Posterior vena cava (tissue), 2 donors: ENCODE results near the gene CLDN9. TPM values are rescaled to one million over a fixed set of nuclear protein-coding genes. Genes with fewer than 3 reads are reported as not detected.

ENCODE experiments used
- DNase-seq: peaks from one replicate; pipeline ENCODE4 v3.0.0-alpha.2; 2020; ENCODE audit warnings: low spot score
- intact Hi-C, 2 donors: fragments of 100-400 bp; cut with DNase I; formaldehyde crosslinking; loops; one replicate each; pipeline versions ENCODE4 v1.14.1 to v1.14.2; 2022 to 2023
- total RNA-seq, 2 donors: library from RNA; stranded (reverse); fragmentation: NEBNext Ultra II Directional; extraction: Animal tissue kit (Norgen Biotek cat#: 25700); gene quantifications; one replicate each; pipeline ENCODE4 v1.2.1, GENCODE V29; 2021
- donor health status: DM: yes; HTN: yes; CAD: no.
- donor health status: DM: yes; HTN: yes; CAD: no.

CLDN9 gene
- total RNA-seq, 2 donors from 2014 or later, result not detected

GRCh38 chr16:2973605-2974318 lies 39.0 kb upstream of the CLDN9 start:
- intact Hi-C loops, result no loop called here
- no peak for DNase-seq

- DNase-seq, result no peak
- intact Hi-C loops, result no loop called here
Observed at GRCh38 chr16:2974319-2975056, 38.2 kb upstream of the CLDN9 start.

- intact Hi-C loops, result no loop called here
- no peak for DNase-seq
Observed at GRCh38 chr16:2975161-2975795, 37.4 kb upstream of the CLDN9 start.

- intact Hi-C loops, result no loop called here
- no peak for DNase-seq
Observed at GRCh38 chr16:2976201-2976600, 36.5 kb upstream of the CLDN9 start.

- DNase-seq, result no peak
- intact Hi-C loops, result no loop called here
Observed at GRCh38 chr16:2976673-2977072, 36.0 kb upstream of the CLDN9 start.

- no peak for DNase-seq
- intact Hi-C loops, result no loop called here
Observed at GRCh38 chr16:2977440-2977839, 35.3 kb upstream of the CLDN9 start.

GRCh38 chr16:2979669-2980226 lies 33.0 kb upstream of the CLDN9 start:
- DNase-seq, result no peak
- intact Hi-C loops, result no loop called here

GRCh38 chr16:2980227-2981176 lies 32.2 kb upstream of the CLDN9 start, which contains the start of gene PKMYT1:
Gene PKMYT1, minus strand, starts transcription at chr16:2980446. Its CDS starts 789 bp downstream, at chr16:2979657.
- intact Hi-C loops, result no loop called here

GRCh38 chr16:2981177-2981898 lies 31.4 kb upstream of the CLDN9 start:
- intact Hi-C loops, result no loop called here
- DNase-seq, result no peak

More at GRCh38 chr16:2980227-2981176, 32.2 kb upstream of the CLDN9 start, which contains the start of gene PKMYT1:
- peak; percentile 97 for DNase-seq

GRCh38 chr16:2981899-2982250 lies 30.8 kb upstream of the CLDN9 start:
- intact Hi-C loops, result loop anchor here in 1 of 2 donors (2.0 kb wide), 1 partner anchor 39 kb away; no protein-coding TSS in a partner anchor
- no peak for DNase-seq

GRCh38 chr16:2982402-2982801 lies 30.3 kb upstream of the CLDN9 start:
- no peak for DNase-seq
- intact Hi-C loops, result loop anchor here in 1 of 2 donors (2.0 kb wide), 1 partner anchor 40 kb away; no protein-coding TSS in a partner anchor

GRCh38 chr16:2983706-2984136 lies 29.0 kb upstream of the CLDN9 start:
- intact Hi-C loops, result loop anchor here in 1 of 2 donors (2.0 kb wide), 1 partner anchor 41 kb away; no protein-coding TSS in a partner anchor
- peak; percentile 94 for DNase-seq

GRCh38 chr16:2985462-2985861 lies 27.3 kb upstream of the CLDN9 start:
- intact Hi-C loops, result no loop called here
- DNase-seq, result no peak

- intact Hi-C loops, result no loop called here
- DNase-seq, result no peak
Observed at GRCh38 chr16:2985893-2986355, 26.8 kb upstream of the CLDN9 start.

- intact Hi-C loops, result no loop called here
- DNase-seq, result no peak
Observed at GRCh38 chr16:2986623-2987188, 26.0 kb upstream of the CLDN9 start.

GRCh38 chr16:2987286-2987685 lies 25.4 kb upstream of the CLDN9 start:
- intact Hi-C loops, result no loop called here
- no peak for DNase-seq

GRCh38 chr16:2987833-2988232 lies 24.9 kb upstream of the CLDN9 start:
- DNase-seq, result no peak
- intact Hi-C loops, result no loop called here
